GM19452 (cell line): ENCODE results near the gene RHBDF2.

ENCODE experiments used
- ATAC-seq: cut with Tn5 transposase; IDR thresholded peaks from one replicate; pipeline ENCODE4 v1.9.1; 2021; ENCODE audit not compliant: unreplicated experiment

The RHBDF2 gene

DNA sequence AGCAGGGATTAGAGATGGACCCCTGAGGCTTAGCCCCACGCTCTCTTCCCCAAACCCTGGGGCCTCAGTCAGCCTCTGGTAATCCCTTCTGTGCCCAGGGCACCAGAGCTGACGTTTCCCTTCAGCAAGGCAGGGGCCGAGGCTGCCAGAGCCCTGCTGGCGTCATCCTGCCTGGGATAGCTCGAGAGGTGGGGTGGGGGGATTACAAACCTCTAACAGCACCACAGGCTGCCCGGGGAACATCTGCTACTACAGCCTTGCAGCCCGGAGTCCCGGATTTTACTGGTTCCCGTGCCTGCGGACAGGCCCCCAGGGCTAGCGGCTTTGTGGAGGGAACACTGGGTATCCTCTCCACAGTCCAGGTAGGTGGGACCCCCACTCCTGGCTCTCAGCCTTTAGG, 33.9 kb downstream of the RHBDF2 start, which contains the start of gene AANAT:
AANAT (plus strand) TSS at position 238 of the 400 bp plus-strand sequence. CDS start 1,144 bp downstream, outside the sequence.
- ATAC-seq, result no peak

DNA sequence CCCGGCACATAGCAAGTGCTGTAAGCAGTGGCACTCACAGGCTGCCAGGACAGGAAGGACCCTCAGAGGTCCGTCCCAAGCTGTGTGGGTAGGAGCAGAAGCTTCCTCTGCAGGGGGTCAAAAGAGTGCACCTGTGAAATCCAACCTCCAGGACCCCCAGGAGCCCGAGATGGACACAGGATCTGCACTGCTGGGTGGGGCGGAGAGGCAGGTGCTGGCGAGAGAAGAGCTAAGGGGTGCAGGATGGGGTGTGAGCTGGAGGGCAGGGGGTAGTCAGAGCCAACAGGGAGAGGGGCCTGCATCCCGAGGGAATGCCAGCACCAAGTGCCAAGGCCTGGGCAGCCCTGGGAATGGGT, 34.5 kb downstream of the RHBDF2 start:
- ATAC-seq, result no peak

DNA sequence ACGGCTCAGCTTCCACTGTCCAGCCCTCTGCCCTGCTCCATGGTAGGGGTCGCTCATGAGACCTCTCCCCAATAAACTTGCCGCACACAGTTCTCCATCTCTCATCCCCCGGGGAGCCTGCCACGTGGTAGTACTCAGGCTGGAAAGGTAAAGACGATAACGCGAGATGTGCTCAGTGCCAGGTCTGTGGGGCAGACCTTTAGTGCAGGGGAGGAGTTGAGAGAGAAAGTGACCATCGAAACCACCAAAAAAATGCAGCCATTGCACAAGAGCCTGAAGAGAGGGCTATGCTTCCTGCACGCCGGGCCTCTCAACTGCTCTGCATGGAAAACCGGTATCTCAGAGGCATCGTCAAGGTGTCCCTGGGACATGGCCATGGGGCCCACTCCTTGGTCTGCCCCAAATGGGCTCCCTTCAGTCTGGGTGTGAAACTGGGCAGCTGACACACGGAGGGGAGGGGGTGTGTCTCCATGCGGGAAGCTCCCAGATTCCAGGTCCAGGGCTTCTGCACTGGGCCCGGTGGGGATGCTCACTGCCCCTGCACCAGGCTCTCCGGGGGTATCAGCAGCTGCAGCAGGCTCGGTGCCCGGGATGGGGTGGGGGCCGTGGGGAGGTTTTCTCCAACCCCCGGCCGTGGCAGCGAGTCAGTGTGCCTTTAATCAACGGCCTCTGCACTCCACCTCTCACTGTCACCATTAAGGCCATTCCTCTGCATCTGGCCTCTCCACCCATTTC, 38.5 kb downstream of the RHBDF2 start:
- ATAC-seq, result no peak

DNA sequence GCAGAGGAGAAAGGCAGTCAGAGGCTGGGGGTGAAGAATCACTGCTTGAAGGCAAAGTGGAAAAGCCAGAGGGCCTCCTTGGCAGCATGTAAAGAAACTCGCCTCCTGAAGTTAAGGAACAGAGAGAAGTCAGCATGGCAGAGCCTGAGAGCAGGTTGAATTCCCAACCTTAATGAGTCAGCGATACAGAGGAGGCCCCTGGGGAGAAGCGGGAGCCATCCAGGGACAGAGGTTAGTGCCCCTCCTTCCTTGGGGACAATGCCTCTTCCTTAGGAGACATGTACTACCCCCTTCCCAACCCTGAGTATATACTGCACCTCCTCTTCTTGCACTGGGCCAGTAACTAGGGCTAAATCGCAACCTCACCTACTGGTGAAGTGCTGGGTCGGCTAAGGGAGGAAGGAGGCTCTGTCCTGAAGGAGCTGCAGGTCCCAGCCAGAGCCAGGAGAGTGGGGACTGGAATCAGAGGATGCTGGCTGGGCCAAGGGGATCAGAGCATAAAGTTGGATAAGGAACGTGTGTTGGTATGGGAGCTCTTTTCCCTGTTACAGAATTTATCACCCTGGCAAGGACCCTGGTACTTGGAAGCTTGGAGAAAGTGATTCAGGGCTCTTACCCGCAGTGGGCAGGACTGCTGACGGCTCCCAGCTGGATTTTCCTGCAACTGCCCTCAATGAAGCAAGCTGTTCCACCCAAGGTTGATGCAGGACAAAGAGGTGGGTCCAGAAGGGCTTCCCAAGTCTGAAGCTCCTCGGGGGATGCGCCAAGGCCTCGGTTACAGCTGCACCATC, 39.3 kb downstream of the RHBDF2 start:
- no peak for ATAC-seq

DNA sequence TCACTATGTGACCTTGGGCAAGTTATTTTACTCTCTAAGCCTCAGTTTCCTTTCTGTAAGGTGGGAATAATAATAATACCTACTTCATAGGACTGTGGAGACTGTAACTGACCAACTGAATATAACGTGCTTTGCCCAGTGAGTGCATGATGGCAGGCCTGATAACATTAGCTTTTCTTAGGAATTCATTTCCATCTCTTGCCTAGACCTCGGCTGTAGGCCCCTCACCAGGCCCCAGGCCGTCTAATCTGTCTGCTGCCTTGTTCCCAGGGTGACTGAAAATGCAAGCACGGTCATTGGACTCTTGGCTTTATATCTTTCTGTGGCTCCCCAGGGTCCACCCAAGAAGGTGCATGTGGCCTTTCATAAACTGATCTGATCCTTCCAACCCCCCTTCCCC, 41.5 kb downstream of the RHBDF2 start:
- no peak for ATAC-seq

DNA sequence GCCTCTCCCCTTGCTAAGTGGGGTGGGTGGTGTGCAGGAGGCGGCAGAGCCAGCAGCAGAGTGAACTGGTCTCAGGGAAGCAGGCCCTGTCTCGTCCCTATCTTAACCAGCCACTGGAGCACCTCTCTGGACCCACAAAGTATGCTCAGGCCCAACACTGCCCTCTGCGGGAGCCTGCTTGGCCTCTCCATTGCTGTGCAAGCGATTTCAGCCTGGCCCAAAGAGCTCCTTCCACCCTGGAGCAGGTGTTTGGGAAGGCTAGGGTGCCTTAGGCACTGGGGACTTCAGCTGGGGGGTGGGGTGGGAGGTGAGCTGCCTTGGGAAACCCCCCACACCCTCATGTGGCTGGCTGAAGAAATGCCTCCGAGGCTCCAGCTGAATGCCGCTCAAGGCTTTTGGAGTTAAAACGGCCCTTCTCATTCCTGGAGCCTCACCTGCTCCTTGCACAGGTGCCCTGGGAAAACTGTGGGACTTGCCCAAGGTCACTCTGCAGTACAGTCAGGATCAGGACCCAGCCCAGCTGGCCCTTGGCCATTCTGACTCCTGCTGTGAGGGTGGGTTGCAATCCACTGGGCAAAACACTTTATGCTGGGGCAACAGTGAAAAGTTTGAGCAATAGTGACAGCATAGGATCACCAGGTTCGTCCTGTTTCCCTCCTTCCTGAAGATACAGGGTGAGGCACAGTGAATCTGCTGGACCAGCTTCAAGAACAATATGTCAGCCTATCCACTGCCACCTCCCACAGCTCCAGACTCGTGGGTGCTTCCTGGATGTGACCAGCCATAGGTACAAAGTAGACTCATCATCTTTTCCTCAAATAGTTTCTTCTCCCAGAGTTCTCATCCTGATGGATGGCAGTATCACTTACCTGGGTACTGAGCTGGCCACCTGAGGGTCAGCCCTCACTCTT, 42.4 kb downstream of the RHBDF2 start:
- no peak for ATAC-seq

DNA sequence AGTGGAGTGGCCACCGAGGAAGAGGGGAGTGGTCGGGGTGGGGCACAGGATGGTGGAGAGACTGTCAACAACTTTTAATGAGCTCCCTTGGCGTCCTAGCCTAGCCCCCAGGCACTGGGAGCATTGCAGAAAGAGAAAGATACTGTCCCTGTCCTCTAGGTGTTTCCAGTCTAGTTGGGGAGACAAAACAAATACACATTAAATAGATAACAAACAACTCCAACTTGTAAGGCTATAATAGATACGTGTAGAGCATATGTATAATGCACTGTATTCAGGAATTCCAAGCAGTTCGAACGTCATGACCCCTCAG, 47.8 kb downstream of the RHBDF2 start:
- no peak for ATAC-seq

DNA sequence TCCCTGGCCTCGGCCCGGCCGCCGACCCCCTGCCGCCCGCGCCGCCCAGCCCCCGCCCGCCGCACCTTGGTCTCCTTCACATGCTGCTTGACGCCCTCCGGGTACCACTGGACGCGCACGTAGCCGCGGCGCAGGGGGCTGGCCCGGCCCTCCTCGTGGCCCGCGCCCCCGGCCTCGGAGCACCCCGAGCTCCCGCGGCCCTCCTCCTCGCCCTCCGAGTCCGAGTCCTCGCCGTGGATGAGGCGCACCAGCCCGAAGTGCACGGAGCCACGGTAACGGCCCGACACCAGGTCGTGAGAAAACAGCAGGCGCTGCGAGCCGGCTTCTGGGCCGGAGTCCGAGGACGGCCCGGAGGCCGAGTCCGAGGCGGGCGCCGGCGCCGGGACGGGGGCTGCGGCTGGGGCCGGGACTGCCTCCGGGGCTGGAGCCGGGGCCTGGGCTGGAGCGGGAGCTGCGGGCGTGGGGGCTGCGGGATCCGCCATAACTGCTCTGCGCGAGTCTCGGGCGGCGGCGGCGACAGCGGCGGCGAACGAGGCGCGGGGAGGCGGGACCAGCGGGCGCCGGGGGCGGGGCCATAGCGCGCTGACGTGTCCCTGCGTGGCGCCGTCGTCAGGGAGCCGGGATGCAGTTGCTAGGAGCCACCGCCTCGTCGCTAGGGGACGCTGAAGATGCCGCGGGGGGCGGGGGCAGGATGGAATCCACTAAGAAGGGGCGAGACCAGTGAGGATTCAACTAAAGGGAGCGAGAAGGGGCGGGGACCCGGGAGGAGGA, 48.4 kb downstream of the RHBDF2 start, which contains the start of gene UBE2O:
UBE2O (minus strand) TSS at position 493 of the 771 bp plus-strand sequence; CDS start at position 482, 11 bp downstream.
- ATAC-seq, result peak; percentile 83

DNA sequence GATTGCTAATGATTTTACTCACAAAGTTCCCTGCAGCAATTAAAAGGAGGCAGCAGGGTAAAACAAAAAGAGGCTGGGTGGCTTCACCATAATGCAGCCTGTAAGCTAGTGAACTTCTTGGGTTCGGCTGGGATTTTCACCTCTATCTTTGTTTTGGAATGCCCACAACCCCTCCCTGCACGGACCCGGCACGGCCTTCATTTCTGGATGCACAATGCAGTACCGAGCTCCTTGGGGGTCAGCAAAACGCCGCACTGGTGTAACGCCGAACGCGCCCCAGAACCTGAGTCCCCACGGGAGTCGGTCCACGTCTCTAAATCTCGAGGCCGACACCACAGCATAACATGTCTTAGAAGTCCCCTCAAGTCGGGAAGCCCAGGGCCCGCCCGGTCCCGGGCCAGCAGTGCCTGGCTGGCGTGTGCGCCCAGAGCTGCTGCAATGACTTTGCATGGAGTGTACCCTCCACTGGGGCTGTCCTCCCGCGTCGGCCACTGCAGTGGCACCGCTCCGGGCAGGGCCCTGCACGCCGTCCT, 49.0 kb downstream of the RHBDF2 start:
- ATAC-seq, result no peak

DNA sequence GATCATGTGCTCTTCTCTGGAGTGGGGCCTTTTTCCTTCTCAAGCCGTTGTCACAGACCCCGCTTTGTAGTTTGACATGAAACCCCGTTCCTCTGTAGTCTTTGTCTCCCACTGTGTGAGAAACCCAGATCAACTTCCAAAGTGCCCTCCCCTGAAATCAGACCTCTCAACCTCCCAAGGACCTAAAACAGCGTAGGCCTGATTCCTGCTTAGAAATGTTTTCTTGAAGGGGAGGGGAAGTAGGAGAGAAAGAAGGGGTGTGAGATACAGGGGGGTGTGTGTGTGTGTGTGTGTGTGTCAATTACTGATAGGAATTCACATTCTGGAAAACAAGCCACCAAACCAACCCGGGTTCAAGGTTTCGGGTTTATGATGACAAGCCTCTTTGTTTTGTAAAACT, 49.7 kb downstream of the RHBDF2 start:
- no peak for ATAC-seq

DNA sequence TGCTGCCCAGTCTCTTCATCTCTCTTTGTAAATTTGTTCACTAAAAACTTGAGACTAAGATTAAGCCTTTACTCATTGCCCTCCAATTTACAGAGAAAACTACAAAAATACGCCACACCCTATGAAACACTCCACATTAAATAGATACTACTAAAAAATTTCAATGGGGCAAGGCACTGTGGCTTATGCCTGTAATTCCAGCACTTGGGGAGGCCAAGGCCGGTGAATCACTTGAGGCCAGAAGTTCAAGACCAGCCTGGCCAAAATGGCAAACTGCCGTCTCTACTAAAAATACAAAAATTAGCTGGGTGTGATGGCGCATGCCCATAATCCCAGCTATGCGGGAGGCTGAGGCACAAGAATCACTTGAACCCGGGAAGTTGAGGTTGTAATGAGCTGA, 52.1 kb downstream of the RHBDF2 start:
- ATAC-seq, result no peak

DNA sequence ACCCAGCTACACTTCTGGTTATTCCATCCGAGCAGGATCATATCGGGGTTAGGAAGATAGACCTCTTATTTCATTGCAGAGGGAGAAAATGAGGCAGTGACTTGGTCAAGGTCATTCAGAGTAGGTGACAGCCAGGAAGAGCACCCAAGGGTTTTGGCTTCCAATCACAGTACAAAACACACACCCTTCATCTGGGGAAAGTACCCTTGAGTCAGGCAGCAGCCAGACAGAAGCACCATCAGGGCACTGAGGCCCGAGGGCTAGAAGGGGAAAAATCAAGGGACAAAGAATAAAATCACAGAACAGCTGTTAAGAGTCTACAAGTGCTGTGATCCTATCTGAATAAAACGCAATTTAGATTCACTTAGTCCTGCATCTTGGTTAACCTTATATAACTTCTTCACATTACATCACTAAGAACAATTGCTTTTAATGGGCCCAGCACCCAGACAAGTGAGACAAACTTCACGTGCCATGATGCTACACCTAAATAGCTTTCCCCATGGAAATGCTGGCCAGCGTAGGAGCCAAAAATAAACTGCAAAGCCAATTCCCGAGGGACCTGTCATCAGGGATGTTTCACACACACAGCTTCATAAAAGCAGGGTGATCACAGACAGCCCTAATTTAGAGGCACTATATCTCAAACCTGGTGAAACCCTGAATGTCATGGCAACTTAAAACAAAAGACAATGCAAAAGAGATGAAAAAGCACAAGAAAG, 53.1 kb downstream of the RHBDF2 start:
- no peak for ATAC-seq

DNA sequence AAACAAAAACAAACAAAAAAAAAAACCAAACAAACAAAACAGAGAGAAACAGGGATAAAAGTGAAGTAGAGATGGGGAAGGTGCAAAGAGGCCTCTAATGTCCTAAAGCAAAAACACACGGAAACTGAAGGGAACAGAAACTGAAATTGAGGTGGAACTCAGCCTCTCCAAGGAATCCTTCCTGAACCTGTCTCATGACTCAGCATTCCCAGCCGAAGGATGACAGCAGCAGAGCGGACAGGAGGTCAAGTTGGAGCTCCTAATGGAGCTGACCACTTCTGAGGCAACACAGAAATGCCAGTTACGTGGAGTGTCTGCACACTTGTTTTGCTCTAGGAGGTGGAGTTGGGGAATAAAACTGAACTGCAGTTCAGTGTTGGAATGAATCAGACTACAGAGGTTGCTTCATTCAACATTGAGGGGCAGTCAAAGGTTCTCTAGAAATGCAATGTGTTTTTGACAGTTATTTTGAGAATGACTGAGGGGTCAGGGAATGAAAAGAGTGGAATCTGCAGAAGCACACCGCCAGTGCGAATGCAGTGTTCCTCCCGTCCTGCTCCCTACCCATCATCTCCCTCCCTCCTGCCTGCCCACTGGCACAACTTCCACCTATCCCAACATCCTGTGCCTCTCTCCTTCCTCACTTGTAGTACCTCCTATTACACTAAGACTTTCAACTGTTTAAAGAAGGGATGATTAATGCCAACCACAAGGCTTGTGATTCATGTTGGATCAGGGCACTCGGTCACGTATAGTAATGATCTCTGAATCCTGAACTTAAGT, 54.6 kb downstream of the RHBDF2 start:
- ATAC-seq, result no peak

DNA sequence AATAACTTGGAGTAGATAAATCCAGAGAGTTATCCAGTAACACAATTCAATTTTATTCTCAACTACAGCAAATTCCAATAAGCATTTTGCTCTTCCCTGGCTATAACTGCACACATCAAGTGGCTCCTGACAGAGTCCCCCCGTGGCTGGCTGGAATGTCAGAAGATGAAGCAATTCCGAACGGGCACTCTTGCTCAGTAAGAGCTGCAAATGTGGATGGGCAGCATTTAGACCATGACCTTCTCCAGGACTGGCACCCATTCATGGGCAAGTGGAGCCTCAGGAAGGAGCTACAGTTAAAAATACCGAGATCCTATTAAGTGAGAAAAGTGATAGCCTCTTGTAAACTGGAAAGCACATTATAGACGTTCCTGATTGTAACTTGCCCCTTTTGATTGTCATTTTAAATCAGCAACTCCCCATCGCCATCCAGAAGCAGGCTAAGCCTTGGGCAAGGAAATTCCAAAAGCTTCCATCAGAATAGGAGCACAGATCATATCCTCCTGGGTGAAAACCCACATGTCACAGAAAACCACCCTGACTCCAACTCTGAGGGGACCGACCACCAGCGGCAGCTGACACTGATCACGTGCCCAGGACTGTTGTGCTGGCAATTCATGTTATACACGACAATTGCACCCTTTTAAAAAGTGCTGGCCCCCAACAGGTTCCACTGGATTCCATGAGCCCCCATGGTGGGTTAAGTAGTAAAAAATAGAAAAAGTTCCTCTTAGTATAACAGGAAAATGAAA, 55.4 kb downstream of the RHBDF2 start:
- ATAC-seq, result no peak

DNA sequence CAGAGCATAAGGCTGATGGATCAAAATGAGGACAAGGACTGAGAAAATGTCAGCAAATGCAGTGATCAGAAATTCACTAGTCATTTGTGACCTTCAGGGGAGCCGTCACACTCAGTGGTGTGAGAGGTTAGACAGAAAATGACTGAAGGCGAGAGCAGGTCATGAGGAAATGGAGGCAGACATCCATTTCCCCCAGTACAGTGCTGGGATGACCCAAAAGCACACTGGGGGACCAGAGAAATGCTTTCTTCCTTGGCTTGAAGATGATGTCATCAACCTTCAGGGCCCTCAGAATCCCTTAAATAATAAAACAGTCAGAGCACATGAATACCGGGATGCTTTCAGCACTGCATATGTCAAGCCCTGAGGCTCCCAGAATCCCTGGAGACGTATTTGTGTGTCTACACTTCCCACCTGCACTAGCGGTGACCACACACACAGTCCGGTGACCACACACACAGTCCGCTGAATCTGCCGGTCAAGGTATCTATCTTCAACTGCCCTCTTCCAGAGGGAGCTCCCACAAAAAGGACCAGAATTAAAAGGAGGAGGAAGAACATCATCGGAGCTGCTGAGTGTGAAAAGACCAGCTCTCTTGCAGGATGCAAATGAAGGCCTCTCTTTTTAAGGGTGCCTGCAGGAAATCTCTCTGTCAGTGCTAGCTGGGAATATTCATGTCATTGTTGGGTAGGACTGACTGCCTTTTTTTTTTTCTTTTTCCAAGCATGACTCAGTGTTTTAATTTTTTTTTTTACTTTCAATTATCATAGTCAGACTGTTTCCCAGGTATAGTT, 56.5 kb downstream of the RHBDF2 start:
- no peak for ATAC-seq

DNA sequence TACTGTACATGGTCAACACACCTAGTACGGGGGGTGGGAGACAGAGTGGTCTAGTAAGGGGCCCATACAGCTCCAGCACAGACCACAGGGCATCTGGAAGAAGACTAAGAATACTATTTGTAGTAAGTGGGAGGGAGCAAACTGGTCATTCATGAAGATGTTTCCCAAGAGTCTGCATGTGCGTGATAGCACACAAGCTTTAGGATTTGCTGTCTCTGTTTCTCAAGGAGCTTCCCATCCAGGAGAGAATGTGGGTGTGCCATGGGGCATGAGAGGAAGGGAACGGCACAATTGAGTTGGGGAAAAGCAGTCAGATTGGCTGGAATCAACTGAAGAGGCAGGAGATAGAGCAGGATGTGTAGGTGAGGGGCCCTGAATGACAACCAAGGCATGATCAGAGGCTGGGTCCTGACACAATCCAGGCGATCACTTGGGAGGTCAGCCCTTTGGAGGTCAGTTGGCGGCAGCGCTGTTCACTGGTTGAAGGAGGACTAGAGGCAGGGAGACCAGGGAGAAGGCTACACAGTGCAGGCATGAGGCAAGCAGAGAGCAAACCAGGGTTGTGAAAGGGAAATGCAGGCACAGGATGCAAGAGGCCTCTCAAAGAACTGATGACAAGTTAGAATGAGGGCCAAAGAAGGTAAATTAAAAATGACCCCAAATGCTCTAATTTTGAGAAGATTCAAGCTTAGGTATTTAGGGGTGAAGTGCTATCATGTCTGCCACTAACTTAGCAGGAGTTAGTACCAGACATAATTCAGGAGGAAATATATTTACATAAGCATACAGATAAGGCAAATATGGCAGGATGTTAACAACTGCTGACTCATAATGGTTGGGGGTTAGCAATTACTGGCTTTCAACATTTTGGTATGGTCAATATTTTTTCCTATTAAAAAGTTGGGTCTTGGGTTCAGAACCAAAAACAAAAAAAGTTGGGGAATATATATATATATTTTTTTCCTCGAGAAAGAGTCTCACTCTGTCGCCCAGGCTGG, 58.6 kb downstream of the RHBDF2 start:
- ATAC-seq, result no peak
